BJ (cell line): ENCODE results near the gene PKHD1. TPM values are rescaled to one million over a fixed set of nuclear protein-coding genes. Genes with fewer than 3 reads are reported as not detected.

Source experiments
- CTCF ChIA-PET: fragments of 350-600 bp; formaldehyde crosslinking; extraction: SDS; loops from one replicate; lab custom pipeline; 2021; ENCODE audit warnings: antibody characterized with exemption, inconsistent platforms; lab: Yijun Ruan, JAX
- POLR2A ChIA-PET: fragments of 300-600 bp; sonication (Branson Sonifier 250); formaldehyde crosslinking; extraction: SDS; loops from one replicate; lab custom pipeline; 2021; ENCODE audit warnings: antibody characterized with exemption; lab: Charles Lee
- DNase-seq: peaks from one replicate; pipeline ENCODE4 v3.0.0-alpha.2; 2011; ENCODE audit warnings: low read depth
- H3K27me3 ChIP-seq: 2 replicates; pipeline ENCODE4 v1.6.0; 2011; ENCODE audit warnings: low read length; ENCODE audit not compliant: control insufficient read depth, insufficient read depth
- H3K36me3 ChIP-seq: 2 replicates; pipeline ENCODE4 v1.5.1; 2011; ENCODE audit warnings: low read length; ENCODE audit not compliant: control insufficient read depth, insufficient read depth
- H3K4me3 ChIP-seq: 2 replicates; pipeline ENCODE4 v1.5.1; 2011; ENCODE audit warnings: low read depth, mild to moderate bottlenecking, control low read depth, low read length
- polyA plus RNA-seq: library from polyadenylated mRNA; depleted of rRNA; stranded (reverse); fragments of >200 nt; gene quantifications from 2 replicates; pipeline ENCODE4 v1.2.3, GENCODE V29; 2011
- TF ChIP-seq, protein P1 (sequence below): IDR thresholded peaks from 2 replicates; pipeline ENCODE4 v1.5.1; 2011; ENCODE audit warnings: low read depth, mild to moderate bottlenecking, control low read depth, inconsistent platforms, low read length, moderate library complexity; ENCODE audit not compliant: insufficient read depth

PKHD1 gene
- polyA plus RNA-seq, 1 experiment = not detected

- Histone ChIP-seq H3K4me3 (no peak overlapping the region), H3K27me3 (no peaks in the 10 kb centered on the region), H3K36me3 (no peaks in the 10 kb centered on the region)
- TF ChIP-seq, protein P1, sequence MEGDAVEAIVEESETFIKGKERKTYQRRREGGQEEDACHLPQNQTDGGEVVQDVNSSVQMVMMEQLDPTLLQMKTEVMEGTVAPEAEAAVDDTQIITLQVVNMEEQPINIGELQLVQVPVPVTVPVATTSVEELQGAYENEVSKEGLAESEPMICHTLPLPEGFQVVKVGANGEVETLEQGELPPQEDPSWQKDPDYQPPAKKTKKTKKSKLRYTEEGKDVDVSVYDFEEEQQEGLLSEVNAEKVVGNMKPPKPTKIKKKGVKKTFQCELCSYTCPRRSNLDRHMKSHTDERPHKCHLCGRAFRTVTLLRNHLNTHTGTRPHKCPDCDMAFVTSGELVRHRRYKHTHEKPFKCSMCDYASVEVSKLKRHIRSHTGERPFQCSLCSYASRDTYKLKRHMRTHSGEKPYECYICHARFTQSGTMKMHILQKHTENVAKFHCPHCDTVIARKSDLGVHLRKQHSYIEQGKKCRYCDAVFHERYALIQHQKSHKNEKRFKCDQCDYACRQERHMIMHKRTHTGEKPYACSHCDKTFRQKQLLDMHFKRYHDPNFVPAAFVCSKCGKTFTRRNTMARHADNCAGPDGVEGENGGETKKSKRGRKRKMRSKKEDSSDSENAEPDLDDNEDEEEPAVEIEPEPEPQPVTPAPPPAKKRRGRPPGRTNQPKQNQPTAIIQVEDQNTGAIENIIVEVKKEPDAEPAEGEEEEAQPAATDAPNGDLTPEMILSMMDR = no peak
- no peak for DNase-seq
- ChIA-PET POLR2A (no interaction called here), CTCF (no interaction called here)
These were observed 319.3 kb downstream of the PKHD1 start for GRCh38 chr6:51768087-51768486.

DNA sequence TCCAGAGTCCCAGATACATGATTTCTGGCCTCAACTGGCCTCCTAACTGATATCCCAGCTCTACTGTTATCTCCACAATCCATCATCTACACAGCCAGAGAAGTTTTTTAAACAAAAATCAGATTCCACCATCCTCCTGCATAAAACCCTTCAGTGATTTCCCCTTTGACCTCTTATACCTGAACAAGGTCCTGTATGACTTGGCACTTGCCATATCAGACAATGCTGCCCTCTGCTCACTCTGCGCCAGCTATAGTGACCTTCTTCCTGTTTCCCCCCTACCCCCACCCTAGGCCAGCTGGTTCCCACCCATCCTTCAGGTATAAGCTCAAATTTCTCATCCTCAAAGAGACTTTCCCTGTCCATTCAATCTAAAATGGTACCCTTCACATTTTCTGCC is 322.2 kb downstream of the PKHD1 start:
- Histone ChIP-seq H3K36me3 (no peaks in the 10 kb centered on the region), H3K4me3 (no peak overlapping the region), H3K27me3 (no peaks in the 10 kb centered on the region)
- TF ChIP-seq, protein P1 = no peak
- ChIA-PET CTCF (no interaction called here), POLR2A (no interaction called here)
- no peak for DNase-seq

- no peaks in the 10 kb centered on the region for H3K36me3 ChIP-seq
- DNase-seq = no peak
- POLR2A ChIA-PET = no interaction called here
- TF ChIP-seq, protein P1 = no peak
- CTCF ChIA-PET = no interaction called here
- no peaks in the 10 kb centered on the region for H3K27me3 ChIP-seq
- H3K4me3 ChIP-seq = no peak overlapping the region
These were observed 333.8 kb downstream of the PKHD1 start for GRCh38 chr6:51753635-51754034.

DNA sequence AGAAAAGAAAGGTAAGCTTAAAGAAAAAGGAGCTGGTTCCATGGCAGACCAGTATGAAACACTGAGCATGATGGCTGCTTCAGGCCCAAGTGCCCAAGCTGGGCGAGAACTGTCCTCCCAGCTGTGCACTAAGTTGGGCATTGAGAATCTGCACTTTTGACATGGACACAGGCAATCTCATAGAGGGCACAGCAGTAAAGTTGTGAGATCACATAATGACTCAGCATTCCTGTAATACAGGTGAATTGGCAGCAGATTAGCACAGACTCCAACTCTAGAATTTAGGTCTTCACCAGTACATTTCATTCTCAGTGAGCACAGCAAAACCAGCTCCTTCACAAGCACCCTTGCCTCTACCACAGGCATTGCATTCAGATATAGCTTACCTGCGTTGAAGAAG is 343.4 kb downstream of the PKHD1 start:
- no peaks in the 10 kb centered on the region for H3K36me3 ChIP-seq
- CTCF ChIA-PET = no interaction called here
- POLR2A ChIA-PET = no interaction called here
- no peak overlapping the region for H3K4me3 ChIP-seq
- H3K27me3 ChIP-seq = no peaks in the 10 kb centered on the region
- DNase-seq = no peak
- TF ChIP-seq, protein P1 = no peak

- Histone ChIP-seq H3K27me3 (no peaks in the 10 kb centered on the region), H3K4me3 (no peak overlapping the region), H3K36me3 (no peaks in the 10 kb centered on the region)
- POLR2A ChIA-PET = no interaction called here
- no peak for DNase-seq
- CTCF ChIA-PET = no interaction called here
- TF ChIP-seq, protein P1 = no peak
These were observed 346.8 kb downstream of the PKHD1 start for GRCh38 chr6:51740658-51741057.
